ENCODE results near the gene SF3B5. TPM values are rescaled to one million over a fixed set of nuclear protein-coding genes. Genes with fewer than 3 reads are reported as not detected.
A peak's percentile ranks its signal among the peaks of the same experiment; 100 is the strongest.
"Not testable (repeated sequence)": the region's sequence is repeated elsewhere in the genome, so short reads cannot be mapped to it uniquely, and the experiment has no call there.

SF3B5 gene
- 100 to 1,000 TPM; 167 to 168 TPM for total RNA-seq

GRCh38 chr6:144095134-144096002 is at the start of gene SF3B5:
Gene SF3B5 (minus strand): TSS chr6:144095573. CDS start chr6:144095497, 76 bp downstream.
- H3K4me1 Mint-ChIP-seq (ENCODE audit: low read depth), result peaks cover 33% of the 10 kb centered on the region

DNA sequence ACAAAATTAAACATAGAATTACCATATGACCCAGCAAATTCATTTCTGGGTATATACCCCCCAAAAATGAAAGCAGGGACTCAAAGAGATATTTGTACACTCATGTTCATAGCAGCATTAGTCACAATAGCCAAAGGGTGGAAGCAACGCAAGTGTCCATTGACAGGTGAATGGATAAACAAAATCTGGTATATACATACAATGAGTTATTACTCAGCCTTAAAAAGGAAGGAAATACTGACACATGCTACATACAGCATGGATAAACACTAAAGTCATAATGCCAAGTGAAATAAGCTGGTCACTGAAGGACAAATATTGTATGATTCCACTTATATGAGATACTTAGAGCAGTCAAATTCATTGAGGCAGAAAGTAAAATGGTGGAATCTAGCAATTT is 49.6 kb upstream of the SF3B5 start:
- ATAC-seq (no peak), DNase-seq (no peak)
- Mint-ChIP-seq H3K27me3 (ENCODE audit: low read depth) (peaks cover 3% of the 10 kb centered on the region), H3K4me1 (ENCODE audit: low read depth) (peaks cover 4% of the 10 kb centered on the region), H3K9me3 (ENCODE audit: insufficient read depth) (no peaks in the 10 kb centered on the region), H3K27ac (no peak overlapping the region), H3K36me3 (ENCODE audit: low read depth) (no peaks in the 10 kb centered on the region), H3K4me3 (no peak overlapping the region)
- POLR2A ChIA-PET, result no interaction called here
- CTCF ChIA-PET, result no interaction called here

More at GRCh38 chr6:144095134-144096002, at the start of gene SF3B5:
- ChIA-PET POLR2A (interaction anchor here (0.6 to 3.4 kb wide), 7 partner anchors 31 to 155 kb away, joined by 3 to 36 read pairs (median 5); partner anchors contain the start of gene STX11), CTCF (interaction anchor here (1.2 to 1.9 kb wide), 2 partner anchors 31 to 155 kb away, joined by 4 to 12 read pairs; no protein-coding TSS in a partner anchor)
- DNase-seq (peak; percentile 99), ATAC-seq (peak; percentile 97)
- H3K9me3 Mint-ChIP-seq (ENCODE audit: insufficient read depth), result no peaks in the 10 kb centered on the region
- peaks cover 11% of the 10 kb centered on the region for H3K36me3 Mint-ChIP-seq (ENCODE audit: low read depth)
- peak within 1 kb of the TSS; percentile 96 for H3K4me3 Mint-ChIP-seq
- no peaks in the 10 kb centered on the region for H3K27me3 Mint-ChIP-seq (ENCODE audit: low read depth)
- H3K27ac Mint-ChIP-seq, result peak within 1 kb of the TSS; percentile 99

DNA sequence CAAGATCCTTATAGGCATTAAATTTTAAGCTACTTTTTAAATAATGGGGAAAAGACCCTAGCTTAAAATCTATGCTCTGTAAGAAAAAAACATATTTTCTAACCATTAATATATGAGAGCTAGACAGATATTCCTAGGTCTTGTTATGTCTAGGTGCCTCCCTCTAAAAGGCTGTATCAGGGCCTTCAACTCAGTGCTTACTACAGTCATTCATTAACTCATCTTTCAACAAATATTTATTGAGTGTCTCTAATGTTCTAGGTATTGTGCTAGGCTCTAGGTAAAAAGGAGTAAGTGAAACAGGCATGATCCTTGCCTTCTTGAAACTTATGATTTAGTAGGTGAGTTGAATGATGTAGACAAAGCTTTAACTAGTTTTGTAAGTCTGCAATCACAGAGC is 48.5 kb upstream of the SF3B5 start:
- ATAC-seq, result no peak
- Mint-ChIP-seq H3K27me3 (ENCODE audit: low read depth) (peaks cover 3% of the 10 kb centered on the region), H3K4me1 (ENCODE audit: low read depth) (no peaks in the 10 kb centered on the region), H3K4me3 (no peak overlapping the region), H3K27ac (no peak overlapping the region), H3K36me3 (ENCODE audit: low read depth) (no peaks in the 10 kb centered on the region), H3K9me3 (ENCODE audit: insufficient read depth) (no peaks in the 10 kb centered on the region)
- DNase-seq, result no peak
- ChIA-PET CTCF (interaction anchor here (0.8 kb wide), 2 partner anchors 11 to 44 kb away, joined by 3 to 4 read pairs; no protein-coding TSS in a partner anchor), POLR2A (interaction anchor here (0.6 to 1.1 kb wide), 3 partner anchors 14 to 71 kb away, joined by 3 to 4 read pairs (median 3); no protein-coding TSS in a partner anchor)

GRCh38 chr6:144143106-144143505 is 47.7 kb upstream of the SF3B5 start:
- DNase-seq (no peak), ATAC-seq (no peak)
- Mint-ChIP-seq H3K27ac (no peak overlapping the region), H3K9me3 (ENCODE audit: insufficient read depth) (no peaks in the 10 kb centered on the region), H3K27me3 (ENCODE audit: low read depth) (peaks cover 3% of the 10 kb centered on the region), H3K4me3 (no peak overlapping the region), H3K4me1 (ENCODE audit: low read depth) (no peaks in the 10 kb centered on the region), H3K36me3 (ENCODE audit: low read depth) (no peaks in the 10 kb centered on the region)
- ChIA-PET CTCF (no interaction called here), POLR2A (interaction anchor here (0.9 kb wide), 1 partner anchor 72 kb away, joined by 3 read pairs; no protein-coding TSS in a partner anchor)

DNA sequence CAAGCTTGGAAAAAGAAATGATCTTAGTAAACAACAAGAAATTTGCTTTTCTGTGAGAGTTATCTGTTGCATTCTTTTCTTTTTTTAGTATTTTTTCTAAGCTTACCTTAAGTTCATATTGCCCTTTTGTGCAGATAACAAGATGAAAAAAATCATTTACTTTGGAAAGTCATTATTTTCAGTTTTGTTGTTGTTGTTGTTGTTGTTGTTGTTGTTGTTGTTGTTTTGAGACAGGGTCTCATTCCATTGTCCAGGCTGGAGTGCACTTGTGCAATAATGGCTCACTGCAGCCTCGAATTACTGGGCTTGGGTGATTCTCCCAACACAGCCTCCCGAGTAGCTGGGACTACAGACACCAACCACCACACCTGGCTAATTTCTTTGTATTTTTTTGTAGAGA is 46.1 kb upstream of the SF3B5 start:
- Mint-ChIP-seq H3K27ac (no peak overlapping the region), H3K4me3 (no peak overlapping the region), H3K9me3 (ENCODE audit: insufficient read depth) (no peaks in the 10 kb centered on the region), H3K36me3 (ENCODE audit: low read depth) (no peaks in the 10 kb centered on the region), H3K4me1 (ENCODE audit: low read depth) (no peaks in the 10 kb centered on the region), H3K27me3 (ENCODE audit: low read depth) (peaks cover 3% of the 10 kb centered on the region)
- ChIA-PET POLR2A (no interaction called here), CTCF (no interaction called here)
- ATAC-seq, result no peak
- DNase-seq, result no peak

DNA sequence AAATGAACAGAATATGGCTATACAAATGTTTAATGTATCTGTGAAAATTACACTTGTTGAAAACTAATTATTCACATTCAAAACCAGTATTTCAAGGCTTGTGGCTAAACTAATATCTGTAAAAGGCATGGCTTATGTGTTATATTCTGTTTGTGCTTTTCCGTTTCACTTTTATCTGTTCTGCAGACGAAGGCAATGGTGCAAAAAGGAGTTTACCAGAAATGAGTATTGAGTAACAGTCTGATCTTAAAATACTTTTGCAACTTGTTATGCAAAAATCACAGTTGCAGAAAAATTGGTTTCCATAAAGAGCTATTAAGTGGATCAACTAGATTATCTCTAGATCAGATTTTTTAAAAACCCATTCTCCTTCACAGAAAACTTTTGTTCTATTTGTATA is 45.5 kb upstream of the SF3B5 start:
- CTCF ChIA-PET, result no interaction called here
- H3K4me3 Mint-ChIP-seq, result no peak overlapping the region
- DNase-seq (no peak), ATAC-seq (no peak)
- H3K27ac Mint-ChIP-seq, result no peak overlapping the region
- no peaks in the 10 kb centered on the region for H3K9me3 Mint-ChIP-seq (ENCODE audit: insufficient read depth)
- H3K36me3 Mint-ChIP-seq (ENCODE audit: low read depth), result no peaks in the 10 kb centered on the region
- no peaks in the 10 kb centered on the region for H3K4me1 Mint-ChIP-seq (ENCODE audit: low read depth)
- H3K27me3 Mint-ChIP-seq (ENCODE audit: low read depth), result peaks cover 3% of the 10 kb centered on the region
- POLR2A ChIA-PET, result no interaction called here

DNA sequence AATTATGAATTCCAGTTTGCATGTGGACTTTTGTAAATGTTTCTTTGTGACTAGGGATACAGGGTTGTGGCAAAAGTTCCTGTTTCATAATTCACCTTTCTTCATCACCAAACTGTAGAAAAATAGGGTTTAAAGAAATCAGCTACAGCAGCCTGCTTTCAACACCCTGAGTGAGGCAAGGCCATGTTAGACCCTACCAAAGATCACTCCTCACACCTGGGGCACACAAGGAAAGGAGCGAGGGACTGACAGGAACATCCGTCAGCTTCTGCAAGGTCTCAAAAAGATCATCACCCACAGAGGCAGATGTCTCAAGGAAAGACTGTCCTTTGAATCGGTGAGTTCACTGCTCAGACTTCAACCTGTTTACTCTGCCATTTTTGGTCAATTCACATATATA is 44.4 kb upstream of the SF3B5 start:
- H3K27ac Mint-ChIP-seq, result no peak overlapping the region
- H3K36me3 Mint-ChIP-seq (ENCODE audit: low read depth), result no peaks in the 10 kb centered on the region
- POLR2A ChIA-PET, result no interaction called here
- DNase-seq (no peak), ATAC-seq (no peak)
- CTCF ChIA-PET, result interaction anchor here (0.6 kb wide), 1 partner anchor 196 kb away, joined by 3 read pairs; no protein-coding TSS in a partner anchor
- no peaks in the 10 kb centered on the region for H3K9me3 Mint-ChIP-seq (ENCODE audit: insufficient read depth)
- H3K4me3 Mint-ChIP-seq, result no peak overlapping the region
- no peaks in the 10 kb centered on the region for H3K4me1 Mint-ChIP-seq (ENCODE audit: low read depth)
- H3K27me3 Mint-ChIP-seq (ENCODE audit: low read depth), result no peaks in the 10 kb centered on the region

DNA sequence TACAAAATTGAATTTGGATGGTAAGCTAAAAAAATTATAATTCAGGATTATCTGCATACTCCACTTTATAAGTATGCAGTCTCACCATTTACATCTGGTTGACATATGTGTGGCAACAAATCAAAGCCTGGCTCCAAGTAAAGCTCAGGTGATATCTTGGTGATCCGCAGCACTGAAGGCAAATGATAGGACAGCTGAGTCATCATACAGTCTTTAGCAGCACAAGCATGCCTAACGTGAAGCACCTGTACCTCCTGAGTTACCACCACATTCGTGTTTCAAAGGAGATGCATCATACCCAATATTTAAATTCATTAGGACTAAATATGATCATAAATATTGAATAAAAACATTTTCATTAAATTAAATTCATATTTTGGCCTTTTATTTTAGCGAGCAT is 43.2 kb upstream of the SF3B5 start:
- no peaks in the 10 kb centered on the region for H3K36me3 Mint-ChIP-seq (ENCODE audit: low read depth)
- no peaks in the 10 kb centered on the region for H3K9me3 Mint-ChIP-seq (ENCODE audit: insufficient read depth)
- H3K27ac Mint-ChIP-seq, result no peak overlapping the region
- no peak overlapping the region for H3K4me3 Mint-ChIP-seq
- H3K27me3 Mint-ChIP-seq (ENCODE audit: low read depth), result peaks cover 2% of the 10 kb centered on the region
- DNase-seq, result no peak
- no peaks in the 10 kb centered on the region for H3K4me1 Mint-ChIP-seq (ENCODE audit: low read depth)
- no peak for ATAC-seq
- POLR2A ChIA-PET, result interaction anchor here (1.1 kb wide), 1 partner anchor 39 kb away, joined by 3 read pairs; no protein-coding TSS in a partner anchor
- CTCF ChIA-PET, result interaction anchor here (0.5 to 1.1 kb wide), 3 partner anchors 9 to 879 kb away, joined by 3 read pairs; no protein-coding TSS in a partner anchor

DNA sequence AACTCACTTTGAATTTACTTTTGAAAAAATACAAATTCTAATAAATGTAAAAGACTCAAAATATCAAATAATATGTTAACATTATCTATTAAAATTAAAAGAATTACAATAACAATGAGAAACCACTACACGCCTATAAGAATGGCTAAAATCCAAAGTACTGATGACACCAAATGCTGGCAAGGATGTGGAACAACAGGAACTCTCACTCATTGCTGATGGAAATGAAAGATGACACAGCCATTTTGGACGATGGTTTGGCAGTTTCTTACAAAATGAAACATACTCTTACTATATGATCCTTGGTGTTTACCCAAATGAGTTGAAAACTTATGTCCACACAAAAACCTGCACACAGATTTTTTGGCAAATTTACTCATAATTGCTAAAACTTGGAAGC is 39.4 kb upstream of the SF3B5 start:
- ChIA-PET CTCF (no interaction called here), POLR2A (no interaction called here)
- no peak for ATAC-seq
- Mint-ChIP-seq H3K4me1 (ENCODE audit: low read depth) (peaks cover 9% of the 10 kb centered on the region), H3K27ac (no peak overlapping the region), H3K4me3 (no peak overlapping the region), H3K36me3 (ENCODE audit: low read depth) (no peaks in the 10 kb centered on the region), H3K27me3 (ENCODE audit: low read depth) (peaks cover 2% of the 10 kb centered on the region), H3K9me3 (ENCODE audit: insufficient read depth) (no peaks in the 10 kb centered on the region)
- DNase-seq, result no peak

DNA sequence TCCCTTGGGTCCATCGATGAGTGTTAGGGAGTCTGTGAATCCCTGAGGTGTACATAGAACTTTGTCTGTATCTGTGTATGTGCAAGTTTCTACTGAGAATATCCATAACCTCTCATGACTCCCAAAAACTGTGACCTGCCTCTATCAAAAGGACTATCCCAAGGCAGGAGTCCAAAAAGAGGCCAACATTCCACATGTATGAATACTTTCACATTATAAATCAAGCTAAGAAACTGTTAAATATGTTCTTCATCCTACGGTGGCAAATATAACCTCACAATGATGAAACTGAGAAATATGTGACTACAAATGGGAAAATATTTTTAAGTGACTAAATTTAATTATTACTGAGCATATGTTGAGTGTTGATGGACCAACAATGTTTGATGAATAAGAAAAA is 38.8 kb upstream of the SF3B5 start:
- ChIA-PET CTCF (no interaction called here), POLR2A (no interaction called here)
- H3K4me1 Mint-ChIP-seq (ENCODE audit: low read depth), result peaks cover 9% of the 10 kb centered on the region
- ATAC-seq, result no peak
- H3K27me3 Mint-ChIP-seq (ENCODE audit: low read depth), result peaks cover 2% of the 10 kb centered on the region
- H3K36me3 Mint-ChIP-seq (ENCODE audit: low read depth), result no peaks in the 10 kb centered on the region
- no peak for DNase-seq
- no peaks in the 10 kb centered on the region for H3K9me3 Mint-ChIP-seq (ENCODE audit: insufficient read depth)
- H3K27ac Mint-ChIP-seq, result no peak overlapping the region
- no peak overlapping the region for H3K4me3 Mint-ChIP-seq

DNA sequence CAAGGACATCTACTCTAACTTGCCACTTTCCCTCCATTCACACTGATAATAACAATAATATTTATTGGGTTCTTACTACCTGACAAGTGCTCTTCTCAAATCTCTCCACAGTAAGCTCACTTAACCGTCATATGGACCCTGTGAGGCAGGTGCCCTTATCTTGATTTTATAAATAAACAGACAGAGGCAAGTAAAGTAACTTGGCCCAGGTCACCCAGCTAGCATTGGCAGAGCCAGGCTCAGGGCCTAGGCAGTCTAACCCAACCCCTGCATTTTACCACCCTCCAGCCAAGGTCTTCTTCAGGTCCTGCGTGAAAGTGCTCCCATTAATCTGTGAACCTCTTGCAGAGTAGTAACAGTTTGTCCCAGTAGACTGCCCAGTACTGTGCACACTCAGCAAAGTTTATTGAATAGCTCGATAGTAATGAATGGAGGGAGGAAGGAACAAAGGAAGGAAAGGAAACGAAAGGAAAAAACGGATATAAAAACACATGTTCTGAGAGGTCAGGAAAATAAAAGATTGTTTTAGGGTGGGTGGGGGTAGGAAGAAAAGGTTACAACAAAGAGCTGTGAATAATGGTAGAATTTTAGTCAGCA is 38.0 kb upstream of the SF3B5 start:
- ATAC-seq (no peak), DNase-seq (no peak)
- ChIA-PET CTCF (no interaction called here), POLR2A (no interaction called here)
- Mint-ChIP-seq H3K4me3 (no peak overlapping the region), H3K27ac (no peak overlapping the region), H3K4me1 (ENCODE audit: low read depth) (peaks cover 9% of the 10 kb centered on the region), H3K36me3 (ENCODE audit: low read depth) (no peaks in the 10 kb centered on the region), H3K27me3 (ENCODE audit: low read depth) (peaks cover 2% of the 10 kb centered on the region), H3K9me3 (ENCODE audit: insufficient read depth) (no peaks in the 10 kb centered on the region)

DNA sequence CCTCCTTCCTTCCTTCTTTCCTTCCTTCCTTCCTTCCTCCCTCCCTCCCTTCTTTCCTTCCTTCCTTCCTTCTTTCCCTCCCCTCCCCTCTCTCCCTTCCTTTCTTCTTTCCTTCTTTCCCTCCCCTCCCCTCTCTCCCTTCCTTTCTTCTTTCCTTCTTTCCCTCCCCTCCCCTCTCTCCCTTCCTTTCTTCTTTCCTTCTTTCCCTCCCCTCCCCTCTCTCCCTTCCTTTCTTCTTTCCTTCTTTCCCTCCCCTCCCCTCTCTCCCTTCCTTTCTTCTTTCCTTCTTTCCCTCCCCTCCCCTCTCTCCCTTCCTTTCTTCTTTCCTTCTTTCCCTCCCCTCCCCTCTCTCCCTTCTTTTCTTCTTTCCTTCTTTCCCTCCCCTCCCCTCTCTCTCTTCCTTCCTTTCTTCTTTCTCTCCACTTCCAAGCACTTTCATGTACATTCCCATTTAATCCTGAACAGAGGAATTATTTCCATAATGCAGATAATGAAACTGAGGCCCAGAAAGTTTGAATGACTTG is 36.9 kb upstream of the SF3B5 start:
- ATAC-seq; H3K27ac Mint-ChIP-seq; CTCF ChIA-PET; H3K4me1 Mint-ChIP-seq (ENCODE audit: low read depth); H3K27me3 Mint-ChIP-seq (ENCODE audit: low read depth); H3K9me3 Mint-ChIP-seq (ENCODE audit: insufficient read depth); POLR2A ChIA-PET; H3K36me3 Mint-ChIP-seq (ENCODE audit: low read depth); DNase-seq; H3K4me3 Mint-ChIP-seq: not testable (repeated sequence)

All from activated CD8-positive, alpha-beta T cell treated with anti-CD3 and anti-CD28 coated beads, Interleukin-2, amount 10 ng/mL, durations not matched to agents 7 days and 5 days (primary cell).